ENCODE results near the gene NUP214. TPM values are rescaled to one million over a fixed set of nuclear protein-coding genes. Genes with fewer than 3 reads are reported as not detected.
A peak's percentile ranks its signal among the peaks of the same experiment; 100 is the strongest.

Gene NUP214
- total RNA-seq, 2 donors from 2014 or later, result 44.3 to 55.0 TPM

DNA sequence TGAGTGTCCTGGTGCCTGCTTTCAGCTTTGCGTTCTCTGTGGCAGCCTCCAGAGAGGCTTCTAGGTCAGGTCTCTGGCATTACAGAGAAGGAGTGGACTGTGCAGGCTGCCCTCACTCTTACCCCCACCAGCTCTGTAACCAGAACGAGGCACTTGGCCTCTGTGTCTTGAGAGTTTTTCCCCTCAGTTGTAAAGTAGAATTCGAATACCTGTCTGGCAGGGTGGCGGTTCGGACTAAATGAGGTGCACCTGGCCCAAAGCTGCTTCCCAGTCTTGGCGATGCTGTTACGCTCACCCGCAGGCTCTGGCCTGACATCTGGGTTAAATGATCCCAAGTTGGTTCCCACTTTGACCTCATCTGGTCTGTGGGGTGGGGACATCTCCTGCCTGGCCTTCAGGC is 110.8 kb downstream of the NUP214 start:
- Histone ChIP-seq H3K36me3 (peaks cover 15% of the 10 kb centered on the region), H3K4me3 (no peak overlapping the region), H3K27me3 (replicated peaks; ENCODE audit: insufficient read depth) (no peaks in the 10 kb centered on the region), H3K9me3 (no peaks in the 10 kb centered on the region), H3K27ac (no peak overlapping the region), H3K4me1 (ENCODE audit: control insufficient read depth in 1 of 2, low read depth in 2 of 2) (peaks cover 8 to 20% of the 10 kb centered on the region in 2 donors)
- TF ChIP-seq, protein P1, sequence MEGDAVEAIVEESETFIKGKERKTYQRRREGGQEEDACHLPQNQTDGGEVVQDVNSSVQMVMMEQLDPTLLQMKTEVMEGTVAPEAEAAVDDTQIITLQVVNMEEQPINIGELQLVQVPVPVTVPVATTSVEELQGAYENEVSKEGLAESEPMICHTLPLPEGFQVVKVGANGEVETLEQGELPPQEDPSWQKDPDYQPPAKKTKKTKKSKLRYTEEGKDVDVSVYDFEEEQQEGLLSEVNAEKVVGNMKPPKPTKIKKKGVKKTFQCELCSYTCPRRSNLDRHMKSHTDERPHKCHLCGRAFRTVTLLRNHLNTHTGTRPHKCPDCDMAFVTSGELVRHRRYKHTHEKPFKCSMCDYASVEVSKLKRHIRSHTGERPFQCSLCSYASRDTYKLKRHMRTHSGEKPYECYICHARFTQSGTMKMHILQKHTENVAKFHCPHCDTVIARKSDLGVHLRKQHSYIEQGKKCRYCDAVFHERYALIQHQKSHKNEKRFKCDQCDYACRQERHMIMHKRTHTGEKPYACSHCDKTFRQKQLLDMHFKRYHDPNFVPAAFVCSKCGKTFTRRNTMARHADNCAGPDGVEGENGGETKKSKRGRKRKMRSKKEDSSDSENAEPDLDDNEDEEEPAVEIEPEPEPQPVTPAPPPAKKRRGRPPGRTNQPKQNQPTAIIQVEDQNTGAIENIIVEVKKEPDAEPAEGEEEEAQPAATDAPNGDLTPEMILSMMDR (IDR thresholded peaks at IDR 0.05), result no peak
- DNase-seq (ENCODE audit: low spot score), result no peak
- ATAC-seq (ENCODE audit: insufficient number of reproducible peaks, low FRiP score, low read depth), result no peak

DNA sequence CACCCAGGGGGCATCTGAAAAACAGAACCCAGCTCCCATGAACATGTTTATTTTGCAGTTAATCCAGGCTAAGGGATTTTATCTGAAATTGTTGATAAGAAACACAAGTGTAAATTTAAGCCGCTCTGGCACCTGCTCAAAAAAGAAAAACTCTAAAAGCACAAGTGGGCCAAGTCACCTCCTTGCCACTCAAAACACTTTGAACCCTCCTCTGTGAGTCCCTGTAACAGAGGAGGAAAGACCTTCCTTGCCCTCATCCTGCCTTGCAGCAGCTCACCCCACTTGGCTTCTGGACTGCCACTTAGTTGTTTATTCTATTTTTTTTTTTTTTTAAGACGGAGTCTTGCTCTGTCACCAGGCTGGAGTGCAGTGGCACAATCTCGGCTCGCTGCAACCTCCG is 111.4 kb downstream of the NUP214 start:
- H3K27me3 ChIP-seq (replicated peaks; ENCODE audit: insufficient read depth), result no peaks in the 10 kb centered on the region
- ATAC-seq (ENCODE audit: insufficient number of reproducible peaks, low FRiP score, low read depth), result no peak
- no peaks in the 10 kb centered on the region for H3K9me3 ChIP-seq
- no peak overlapping the region for H3K27ac ChIP-seq
- TF ChIP-seq, protein P1 (IDR thresholded peaks at IDR 0.05), result no peak
- H3K4me3 ChIP-seq, result no peak overlapping the region
- DNase-seq (ENCODE audit: low spot score), result no peak
- peaks cover 10% of the 10 kb centered on the region for H3K36me3 ChIP-seq
- H3K4me1 ChIP-seq (ENCODE audit: control insufficient read depth in 1 of 2, low read depth in 2 of 2), result peaks cover 8 to 20% of the 10 kb centered on the region in 2 donors

DNA sequence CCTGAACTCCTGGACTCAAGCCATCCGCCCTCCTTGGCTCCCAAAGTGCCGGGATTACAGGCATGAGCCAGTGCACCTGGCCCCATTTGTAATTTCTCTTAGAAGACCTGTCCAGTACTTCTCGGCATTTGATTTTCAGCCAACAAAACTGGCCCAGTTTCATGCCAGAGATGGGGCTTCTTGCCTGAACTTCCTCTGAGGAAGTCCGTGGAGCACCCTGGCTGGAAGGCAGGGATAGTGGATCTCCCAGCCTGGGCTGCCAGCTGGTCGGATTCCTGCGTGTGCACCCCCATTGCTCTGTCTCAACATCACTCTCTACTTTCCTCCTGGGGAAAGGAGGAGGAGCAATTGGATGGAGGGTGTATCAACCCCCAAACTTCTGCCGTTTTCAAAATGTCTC is 111.9 kb downstream of the NUP214 start:
- H3K36me3 ChIP-seq, result peaks cover 5% of the 10 kb centered on the region
- H3K4me1 ChIP-seq (ENCODE audit: control insufficient read depth in 1 of 2, low read depth in 2 of 2), result peaks cover 8 to 20% of the 10 kb centered on the region in 2 donors
- H3K9me3 ChIP-seq, result no peaks in the 10 kb centered on the region
- peak overlapping the region in 1 of 2 donors; percentile 21 for H3K27ac ChIP-seq
- TF ChIP-seq, protein P1 (IDR thresholded peaks at IDR 0.05), result no peak
- H3K4me3 ChIP-seq, result peak overlapping the region; percentile 50
- ATAC-seq (ENCODE audit: insufficient number of reproducible peaks, low FRiP score, low read depth) (no peak), DNase-seq (ENCODE audit: low spot score) (no peak)
- H3K27me3 ChIP-seq (replicated peaks; ENCODE audit: insufficient read depth), result no peaks in the 10 kb centered on the region

DNA sequence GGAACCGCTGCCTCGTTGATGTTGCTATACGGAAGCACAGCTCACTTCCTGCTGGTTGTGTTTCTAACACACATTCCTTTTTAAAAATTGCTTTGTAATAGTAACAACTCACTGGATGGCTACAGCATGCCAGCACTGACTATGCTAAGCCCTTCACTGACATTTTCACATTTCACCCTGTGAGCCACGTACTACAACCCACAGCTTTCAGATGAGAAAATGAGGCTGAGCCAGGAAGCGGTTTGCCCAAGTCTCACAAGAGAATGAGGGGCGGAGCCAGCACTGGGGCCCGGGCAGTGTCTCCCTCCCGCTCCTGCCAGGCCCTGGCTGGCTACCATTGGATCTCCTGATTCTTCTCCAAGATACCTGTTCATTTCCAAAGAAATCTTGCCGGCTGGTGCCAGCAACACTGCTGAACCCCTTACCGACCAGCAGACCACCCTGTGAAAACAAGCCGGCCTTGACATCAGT is 112.6 kb downstream of the NUP214 start:
- peak; percentile 66 for ATAC-seq (ENCODE audit: insufficient number of reproducible peaks, low FRiP score, low read depth)
- Histone ChIP-seq H3K4me1 (ENCODE audit: control insufficient read depth in 1 of 2, low read depth in 2 of 2) (peaks cover 8 to 20% of the 10 kb centered on the region in 2 donors), H3K27ac (peak overlapping the region in 1 of 2 donors; percentile 21)

DNA sequence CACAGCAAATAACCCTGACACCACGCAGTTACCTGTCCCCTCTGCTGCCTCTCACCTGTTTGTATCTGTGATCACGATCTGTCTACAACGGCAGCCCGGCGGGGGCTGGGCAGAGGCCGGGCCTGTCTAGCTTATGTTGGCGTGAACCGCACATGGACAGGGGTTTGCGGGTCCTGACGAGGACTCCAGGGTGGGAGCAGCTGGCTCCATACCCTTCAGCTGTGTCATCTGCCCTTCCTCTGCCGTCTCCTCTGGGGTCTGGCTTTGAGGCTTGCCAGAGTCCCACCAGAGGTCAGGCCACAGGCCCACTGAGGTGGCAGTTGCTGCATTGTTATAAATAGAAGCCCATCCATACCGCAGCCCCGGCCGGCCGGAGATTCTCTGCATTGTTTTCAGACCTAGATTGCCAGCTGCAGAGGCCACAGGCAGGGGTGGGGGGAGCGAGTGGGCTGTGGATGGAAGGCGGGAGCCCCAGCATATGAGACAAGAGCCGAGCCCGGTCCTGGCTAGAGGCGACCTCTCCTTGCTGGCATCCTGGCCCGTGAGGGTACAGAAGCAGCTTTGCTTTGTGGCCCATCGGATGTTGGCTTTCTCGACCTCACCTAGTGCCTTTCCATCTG is 113.1 kb downstream of the NUP214 start:
- no peak for ATAC-seq (ENCODE audit: insufficient number of reproducible peaks, low FRiP score, low read depth)

More for the DNA sequence above, 112.6 kb downstream of the NUP214 start:
- TF ChIP-seq, protein P1 (IDR thresholded peaks at IDR 0.05), result no peak
- Histone ChIP-seq H3K27me3 (replicated peaks; ENCODE audit: insufficient read depth) (no peaks in the 10 kb centered on the region), H3K36me3 (no peaks in the 10 kb centered on the region), H3K4me3 (peak overlapping the region; percentile 50), H3K9me3 (no peaks in the 10 kb centered on the region)
- peak; percentile 51 for DNase-seq (ENCODE audit: low spot score)

More for the DNA sequence above, 113.1 kb downstream of the NUP214 start:
- no peaks in the 10 kb centered on the region for H3K9me3 ChIP-seq
- no peak for DNase-seq (ENCODE audit: low spot score)
- TF ChIP-seq, protein P1 (IDR thresholded peaks at IDR 0.05), result no peak
- H3K4me1 ChIP-seq (ENCODE audit: control insufficient read depth in 1 of 2, low read depth in 2 of 2), result peaks cover 8 to 20% of the 10 kb centered on the region in 2 donors
- H3K27ac ChIP-seq, result peak overlapping the region in 1 of 2 donors; percentile 21
- H3K4me3 ChIP-seq, result peak overlapping the region; percentile 50
- H3K27me3 ChIP-seq (replicated peaks; ENCODE audit: insufficient read depth), result no peaks in the 10 kb centered on the region
- no peaks in the 10 kb centered on the region for H3K36me3 ChIP-seq

Measured in thoracic aorta (tissue), 2 donors.